HepG2 (cell line): ENCODE measurements around the gene DDX39B. TPM values are rescaled to one million over a fixed set of nuclear protein-coding genes. Genes with fewer than 3 reads are reported as not detected.
A peak's percentile ranks its signal among the peaks of the same experiment; 100 is the strongest.

Experiments used
- CBFB ChIP-seq: sonication (generic); formaldehyde crosslinking; IDR thresholded peaks from 2 replicates; pipeline ENCODE4 v1.4.0; 2020; ENCODE audit warnings: missing genetic modification reagents
- CEBPB ChIP-seq: IDR thresholded peaks from 2 replicates; pipeline ENCODE4 v1.6.1; 2011; ENCODE audit warnings: low read depth, low read length, improper control_type of control experiment, borderline replicate concordance
- CENPX ChIP-seq: sonication (generic); formaldehyde crosslinking; IDR thresholded peaks from 2 replicates; pipeline ENCODE4 v1.9.0; 2021; ENCODE audit warnings: mild to moderate bottlenecking, missing genetic modification reagents, moderate library complexity
- DNMT3B ChIP-seq: conservative IDR thresholded peaks from 2 replicates; pipeline ENCODE4 v1.6.1; 2016; ENCODE audit warnings: missing biosample characterization, control low read depth
- EEA1 ChIP-seq: sonication (generic); formaldehyde crosslinking; IDR thresholded peaks from 2 replicates; pipeline ENCODE4 v1.5.1; 2020; ENCODE audit warnings: mild to moderate bottlenecking, missing genetic modification reagents, borderline replicate concordance
- ESRRA ChIP-seq: sonication (generic); formaldehyde crosslinking; IDR thresholded peaks from 2 replicates; pipeline ENCODE4 v1.5.1; 2020; ENCODE audit warnings: mild to moderate bottlenecking, low read depth, missing genetic modification reagents
- HDAC2 ChIP-seq: sonication (generic); formaldehyde crosslinking; IDR thresholded peaks from 2 replicates; pipeline ENCODE4 v1.4.0; 2020; ENCODE audit warnings: missing genetic modification reagents
- HMGA1 ChIP-seq: sonication (generic); formaldehyde crosslinking; conservative IDR thresholded peaks from 2 replicates; pipeline ENCODE4 v1.4.0; 2020; ENCODE audit warnings: missing genetic modification reagents
- NCOA2 ChIP-seq: sonication (generic); formaldehyde crosslinking; IDR thresholded peaks from 2 replicates; pipeline ENCODE4 v1.8.0; 2022; ENCODE audit warnings: inconsistent platforms
- NFYC ChIP-seq: IDR thresholded peaks from 2 replicates; pipeline ENCODE4 v1.6.1; 2016; ENCODE audit warnings: missing genetic modification reagents, missing compliant biosample characterization
- PHB2 ChIP-seq: fragments of 450-650 bp; IDR thresholded peaks from 2 replicates; pipeline ENCODE4 v1.6.1; 2018; ENCODE audit not compliant: partially characterized antibody
- REPIN1 ChIP-seq: sonication (generic); formaldehyde crosslinking; IDR thresholded peaks from 2 replicates; pipeline ENCODE4 v1.8.0; 2022; ENCODE audit warnings: missing genetic modification reagents, low read depth, mild to moderate bottlenecking, borderline replicate concordance
- REXO4 ChIP-seq: sonication (generic); formaldehyde crosslinking; IDR thresholded peaks from 2 replicates; pipeline ENCODE4 v1.8.0; 2022; ENCODE audit warnings: missing genetic modification reagents, mild to moderate bottlenecking, borderline replicate concordance
- RORA ChIP-seq: sonication (generic); formaldehyde crosslinking; IDR thresholded peaks from 2 replicates; pipeline ENCODE4 v1.5.0; 2020; ENCODE audit warnings: mild to moderate bottlenecking, missing genetic modification reagents, moderate library complexity
- RXRB ChIP-seq: IDR thresholded peaks from 2 replicates; pipeline ENCODE4 v1.6.1; 2016; ENCODE audit warnings: borderline replicate concordance, missing genetic modification reagents, missing compliant biosample characterization
- U2AF2 ChIP-seq: fragments of 200-400 bp; formaldehyde crosslinking; IDR thresholded peaks from 2 replicates; pipeline ENCODE4 v1.6.1; 2017; ENCODE audit warnings: low read depth, mild to moderate bottlenecking, low read length
- ZBTB20 ChIP-seq: sonication (generic); formaldehyde crosslinking; IDR thresholded peaks from 2 replicates; pipeline ENCODE4 v1.8.1; 2023; ENCODE audit warnings: missing genetic modification reagents, low read depth, mild to moderate bottlenecking, borderline replicate concordance
- ZNF253 ChIP-seq: sonication (generic); formaldehyde crosslinking; IDR thresholded peaks from 2 replicates; pipeline ENCODE4 v1.8.0; 2022; ENCODE audit warnings: mild to moderate bottlenecking, missing genetic modification reagents, borderline replicate concordance
- ZNF30 ChIP-seq: sonication (generic); formaldehyde crosslinking; IDR thresholded peaks from 2 replicates; pipeline ENCODE4 v1.5.0; 2020; ENCODE audit warnings: mild to moderate bottlenecking, missing genetic modification reagents
- ZNF468 ChIP-seq: sonication (generic); formaldehyde crosslinking; IDR thresholded peaks from 2 replicates; pipeline ENCODE4 v1.8.0; 2022; ENCODE audit warnings: mild to moderate bottlenecking, moderate library complexity, missing genetic modification reagents
- ZNF550 ChIP-seq: sonication (generic); formaldehyde crosslinking; IDR thresholded peaks from 2 replicates; pipeline ENCODE4 v1.4.0; 2020; ENCODE audit warnings: mild to moderate bottlenecking, missing genetic modification reagents, borderline replicate concordance
- ZNF562 ChIP-seq: sonication (generic); formaldehyde crosslinking; IDR thresholded peaks from 2 replicates; pipeline ENCODE4 v1.8.0; 2022; ENCODE audit warnings: missing genetic modification reagents, borderline replicate concordance
- polyA plus RNA-seq, 8 experiments: library from polyadenylated mRNA; depleted of rRNA in 3 of 8; stranded (reverse) in 7 of 8; unstranded in 1 of 8; fragments of >200 nt; fragmentation: Illumina TruSeq in 4 of 8; extraction: Trizol in 4 of 8; gene quantifications; 2 replicates each; pipeline versions ENCODE4 v1.2.1 to v1.2.3, GENCODE V29; 2011 to 2016; ENCODE audit warnings: low read depth in 4 of 8, missing spikeins in 1 of 8, mixed read lengths in 1 of 8; ENCODE audit not compliant: insufficient read depth in 1 of 8
- total RNA-seq, 5 experiments: library from RNA; depleted of rRNA; stranded (reverse); fragments of >200 nt; fragmentation: Illumina TruSeq; extraction: Trizol; gene quantifications; 2 replicates each; pipeline ENCODE4 v1.2.3, GENCODE V29; 2016; ENCODE audit warnings: low read depth in 1 of 5
- TF ChIP-seq, protein P1 (sequence below): IDR thresholded peaks from 2 replicates; pipeline ENCODE4 v1.6.1; 2016
- TF ChIP-seq, protein P2 (sequence below): IDR thresholded peaks from 2 replicates; pipeline ENCODE4 v1.6.1; 2016; ENCODE audit warnings: low read depth, control low read depth
- TF ChIP-seq, protein P3 (sequence below): sonication (generic); formaldehyde crosslinking; IDR thresholded peaks from 2 replicates; pipeline ENCODE4 v1.5.0; 2020; ENCODE audit warnings: mild to moderate bottlenecking, missing genetic modification reagents
- TF ChIP-seq, protein P4 (sequence below): sonication (generic); formaldehyde crosslinking; IDR thresholded peaks from 2 replicates; pipeline ENCODE4 v1.5.0; 2020; ENCODE audit warnings: missing genetic modification reagents

The DDX39B gene
- total and polyA plus RNA-seq, 2 of the 13 experiments (the other 11 are each of a cell fraction or from before 2014, with no cell fraction given), result 570 to 678 TPM

DNA sequence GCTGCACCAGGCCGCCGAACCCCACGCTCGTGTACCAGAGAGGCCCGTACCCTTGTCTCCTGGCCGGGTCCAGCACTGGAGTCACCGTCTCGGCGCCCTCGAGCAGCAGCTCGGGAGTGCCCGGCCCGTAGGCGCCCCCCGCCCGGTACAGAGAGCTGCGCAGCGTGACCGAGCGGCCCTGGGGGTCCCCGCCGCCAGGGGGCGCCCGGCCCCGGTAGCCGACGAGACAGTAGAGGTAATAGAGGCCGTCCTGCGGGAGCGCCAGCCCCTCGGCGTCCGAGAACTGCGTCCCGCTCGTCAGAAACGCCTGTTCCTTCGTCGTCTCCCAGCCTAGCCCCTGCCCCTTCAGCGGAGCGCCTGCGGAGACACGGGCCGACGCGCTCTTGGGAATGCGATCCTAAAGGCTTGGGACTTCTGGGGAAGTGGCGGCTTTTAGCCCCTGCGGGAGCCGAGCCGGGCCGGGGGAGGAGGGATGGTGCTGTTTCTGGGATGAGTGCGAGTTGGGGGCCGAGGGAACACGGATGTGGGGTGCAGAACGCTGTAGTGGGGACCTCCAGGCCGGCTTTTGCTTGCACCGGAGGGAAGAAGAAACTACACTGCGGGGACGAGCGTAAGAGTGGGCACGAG lies 39.1 kb upstream of the DDX39B start (continued):
- TF ChIP-seq, protein P1, sequence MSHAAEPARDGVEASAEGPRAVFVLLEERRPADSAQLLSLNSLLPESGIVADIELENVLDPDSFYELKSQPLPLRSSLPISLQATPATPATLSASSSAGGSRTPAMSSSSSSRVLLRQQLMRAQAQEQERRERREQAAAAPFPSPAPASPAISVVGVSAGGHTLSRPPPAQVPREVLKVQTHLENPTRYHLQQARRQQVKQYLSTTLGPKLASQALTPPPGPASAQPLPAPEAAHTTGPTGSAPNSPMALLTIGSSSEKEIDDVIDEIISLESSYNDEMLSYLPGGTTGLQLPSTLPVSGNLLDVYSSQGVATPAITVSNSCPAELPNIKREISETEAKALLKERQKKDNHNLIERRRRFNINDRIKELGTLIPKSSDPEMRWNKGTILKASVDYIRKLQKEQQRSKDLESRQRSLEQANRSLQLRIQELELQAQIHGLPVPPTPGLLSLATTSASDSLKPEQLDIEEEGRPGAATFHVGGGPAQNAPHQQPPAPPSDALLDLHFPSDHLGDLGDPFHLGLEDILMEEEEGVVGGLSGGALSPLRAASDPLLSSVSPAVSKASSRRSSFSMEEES, result peak; percentile 71
- TF ChIP-seq CEBPB (no peak), PHB2 (no peak), ZNF253 (peak; percentile 81; the same call in 1 of the 2 replicates), REXO4 (CRISPR knock-in tag) (no peak), ZBTB20 (CRISPR knock-in tag) (no peak), ZNF30 (CRISPR knock-in tag) (peak; percentile 81; the same call in 1 of the 2 replicates), NCOA2 (no peak; the same call in 1 of the 2 replicates), CENPX (CRISPR knock-in tag) (no peak), HMGA1 (CRISPR knock-in tag) (no peak), RXRB (CRISPR knock-in tag) (peak; percentile 66), RORA (CRISPR knock-in tag) (no peak), CBFB (CRISPR knock-in tag) (peak; percentile 68; the same call in 1 of the 2 replicates), ZNF562 (CRISPR knock-in tag) (no peak), REPIN1 (CRISPR knock-in tag) (peak; percentile 79; the same call in 1 of the 2 replicates), ESRRA (CRISPR knock-in tag) (no peak), EEA1 (CRISPR knock-in tag) (0 out of 2 replicates have a peak, but pooled peaks have one; percentile 57), U2AF2 (no peak), DNMT3B (no peak), ZNF550 (CRISPR knock-in tag) (peak; percentile 82; the same call in 1 of the 2 replicates), HDAC2 (peak; percentile 70), NFYC (CRISPR knock-in tag) (no peak), ZNF468 (CRISPR knock-in tag) (0 out of 2 replicates have a peak, but pooled peaks have one; percentile 40)
- TF ChIP-seq, protein P2, sequence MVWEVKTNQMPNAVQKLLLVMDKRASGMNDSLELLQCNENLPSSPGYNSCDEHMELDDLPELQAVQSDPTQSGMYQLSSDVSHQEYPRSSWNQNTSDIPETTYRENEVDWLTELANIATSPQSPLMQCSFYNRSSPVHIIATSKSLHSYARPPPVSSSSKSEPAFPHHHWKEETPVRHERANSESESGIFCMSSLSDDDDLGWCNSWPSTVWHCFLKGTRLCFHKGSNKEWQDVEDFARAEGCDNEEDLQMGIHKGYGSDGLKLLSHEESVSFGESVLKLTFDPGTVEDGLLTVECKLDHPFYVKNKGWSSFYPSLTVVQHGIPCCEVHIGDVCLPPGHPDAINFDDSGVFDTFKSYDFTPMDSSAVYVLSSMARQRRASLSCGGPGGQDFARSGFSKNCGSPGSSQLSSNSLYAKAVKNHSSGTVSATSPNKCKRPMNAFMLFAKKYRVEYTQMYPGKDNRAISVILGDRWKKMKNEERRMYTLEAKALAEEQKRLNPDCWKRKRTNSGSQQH (CRISPR knock-in tag), result no peak
- TF ChIP-seq, protein P3, sequence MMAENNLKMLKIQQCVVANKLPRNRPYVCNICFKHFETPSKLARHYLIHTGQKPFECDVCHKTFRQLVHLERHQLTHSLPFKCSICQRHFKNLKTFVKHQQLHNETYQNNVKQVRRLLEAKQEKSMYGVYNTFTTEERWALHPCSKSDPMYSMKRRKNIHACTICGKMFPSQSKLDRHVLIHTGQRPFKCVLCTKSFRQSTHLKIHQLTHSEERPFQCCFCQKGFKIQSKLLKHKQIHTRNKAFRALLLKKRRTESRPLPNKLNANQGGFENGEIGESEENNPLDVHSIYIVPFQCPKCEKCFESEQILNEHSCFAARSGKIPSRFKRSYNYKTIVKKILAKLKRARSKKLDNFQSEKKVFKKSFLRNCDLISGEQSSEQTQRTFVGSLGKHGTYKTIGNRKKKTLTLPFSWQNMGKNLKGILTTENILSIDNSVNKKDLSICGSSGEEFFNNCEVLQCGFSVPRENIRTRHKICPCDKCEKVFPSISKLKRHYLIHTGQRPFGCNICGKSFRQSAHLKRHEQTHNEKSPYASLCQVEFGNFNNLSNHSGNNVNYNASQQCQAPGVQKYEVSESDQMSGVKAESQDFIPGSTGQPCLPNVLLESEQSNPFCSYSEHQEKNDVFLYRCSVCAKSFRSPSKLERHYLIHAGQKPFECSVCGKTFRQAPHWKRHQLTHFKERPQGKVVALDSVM (CRISPR knock-in tag), result peak; percentile 91
- TF ChIP-seq, protein P4, sequence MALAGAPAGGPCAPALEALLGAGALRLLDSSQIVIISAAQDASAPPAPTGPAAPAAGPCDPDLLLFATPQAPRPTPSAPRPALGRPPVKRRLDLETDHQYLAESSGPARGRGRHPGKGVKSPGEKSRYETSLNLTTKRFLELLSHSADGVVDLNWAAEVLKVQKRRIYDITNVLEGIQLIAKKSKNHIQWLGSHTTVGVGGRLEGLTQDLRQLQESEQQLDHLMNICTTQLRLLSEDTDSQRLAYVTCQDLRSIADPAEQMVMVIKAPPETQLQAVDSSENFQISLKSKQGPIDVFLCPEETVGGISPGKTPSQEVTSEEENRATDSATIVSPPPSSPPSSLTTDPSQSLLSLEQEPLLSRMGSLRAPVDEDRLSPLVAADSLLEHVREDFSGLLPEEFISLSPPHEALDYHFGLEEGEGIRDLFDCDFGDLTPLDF (CRISPR knock-in tag), result no peak
